ENCODE measurements around the gene TRIM33. TPM values are rescaled to one million over a fixed set of nuclear protein-coding genes. Genes with fewer than 3 reads are reported as not detected.

Gene TRIM33
- total RNA-seq, 1 experiment from 2014 or later: 44.5 TPM

DNA sequence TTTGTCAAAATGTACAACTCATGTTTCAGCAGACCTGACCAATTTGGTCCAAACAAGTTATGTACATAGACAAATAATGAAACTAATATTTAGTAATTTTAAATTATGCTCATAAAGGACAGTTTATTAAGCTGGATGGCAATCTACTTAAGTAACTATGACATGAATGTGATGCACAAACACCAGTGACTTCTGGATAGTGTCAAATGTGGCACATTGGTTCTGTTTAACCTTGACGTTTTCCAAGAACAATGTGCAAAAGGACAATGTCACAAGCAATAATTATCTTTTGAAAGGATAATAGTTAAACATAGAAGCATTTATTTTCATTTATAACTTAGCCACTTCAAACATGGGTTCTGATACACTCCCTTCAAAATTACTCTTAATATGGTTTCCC, 80.0 kb downstream of the TRIM33 start (continued):
- no peak for TF ChIP-seq ESRRA (CRISPR knock-in tag; IDR thresholded peaks at IDR 0.05; ENCODE audit: borderline replicate concordance)

DNA sequence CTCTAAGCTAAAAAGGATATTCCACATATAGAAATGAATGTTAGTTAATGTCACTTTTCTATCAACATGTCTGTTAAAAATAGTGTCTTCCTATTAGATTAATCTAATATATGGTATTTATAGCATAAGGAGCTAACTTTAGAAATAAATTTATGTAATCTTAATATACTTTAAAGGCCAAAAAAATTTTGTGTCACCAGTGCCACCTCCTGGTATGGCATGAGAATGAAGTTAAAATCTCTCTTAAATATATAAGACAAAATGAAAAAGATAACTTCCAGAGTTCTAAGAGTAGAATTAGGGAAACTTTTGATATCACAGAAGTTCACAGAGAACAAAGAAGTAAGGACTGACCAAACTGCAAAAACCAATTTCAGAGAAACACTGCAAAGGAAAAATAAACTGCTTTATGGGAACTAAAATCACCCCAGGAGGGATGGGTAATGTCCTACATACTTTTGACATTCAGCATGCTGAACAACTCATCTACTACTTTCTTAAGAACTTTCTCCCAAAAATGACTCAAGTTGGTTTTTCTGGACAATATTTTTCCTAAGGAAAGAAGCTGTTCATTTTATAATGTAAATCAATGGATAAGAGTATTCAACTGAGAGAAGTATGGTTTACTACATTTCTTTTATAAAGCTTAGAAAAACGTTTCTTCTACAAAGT, 82.8 kb downstream of the TRIM33 start:
- Mint-ChIP-seq H3K36me3 (peaks cover 40% of the 10 kb centered on the region), H3K4me1 (no peaks in the 10 kb centered on the region), H3K9me3 (no peaks in the 10 kb centered on the region), H3K4me3 (no peak overlapping the region), H3K27me3 (ENCODE audit: low read depth) (no peaks in the 10 kb centered on the region), H3K27ac (no peak overlapping the region)
- DNase-seq (ENCODE audit: low spot score): no peak
- POLR2A ChIA-PET: no interaction called here
- TF ChIP-seq JUN (CRISPR knock-in tag; IDR thresholded peaks at IDR 0.05) (no peak), TEAD4 (CRISPR knock-in tag; IDR thresholded peaks at IDR 0.05) (no peak), ZMAT4 (CRISPR knock-in tag; IDR thresholded peaks at IDR 0.05) (no peak), ZNF263 (CRISPR knock-in tag; IDR thresholded peaks at IDR 0.05; ENCODE audit: low read depth) (no peak), OVOL2 (CRISPR knock-in tag; IDR thresholded peaks at IDR 0.05; ENCODE audit: borderline replicate concordance) (no peak), ZNF121 (CRISPR knock-in tag; IDR thresholded peaks at IDR 0.05) (no peak), NR3C1 (CRISPR knock-in tag; conservative IDR thresholded peaks at IDR 0.05; ENCODE audit: low read depth) (no peak), SMAD4 (CRISPR knock-in tag; IDR thresholded peaks at IDR 0.05) (no peak), ELF4 (CRISPR knock-in tag; IDR thresholded peaks at IDR 0.05; ENCODE audit: low read depth) (no peak), FOXP4 (CRISPR knock-in tag; IDR thresholded peaks at IDR 0.05) (no peak), FOXP1 (CRISPR knock-in tag; IDR thresholded peaks at IDR 0.05; ENCODE audit: borderline replicate concordance) (no peak)
- ATAC-seq: no peak
- CTCF ChIA-PET: interaction anchor here (0.5 to 1.7 kb wide), 8 partner anchors 9 to 624 kb away, joined by 3 to 7 read pairs (median 4); partner anchors contain the start of gene OLFML3

DNA sequence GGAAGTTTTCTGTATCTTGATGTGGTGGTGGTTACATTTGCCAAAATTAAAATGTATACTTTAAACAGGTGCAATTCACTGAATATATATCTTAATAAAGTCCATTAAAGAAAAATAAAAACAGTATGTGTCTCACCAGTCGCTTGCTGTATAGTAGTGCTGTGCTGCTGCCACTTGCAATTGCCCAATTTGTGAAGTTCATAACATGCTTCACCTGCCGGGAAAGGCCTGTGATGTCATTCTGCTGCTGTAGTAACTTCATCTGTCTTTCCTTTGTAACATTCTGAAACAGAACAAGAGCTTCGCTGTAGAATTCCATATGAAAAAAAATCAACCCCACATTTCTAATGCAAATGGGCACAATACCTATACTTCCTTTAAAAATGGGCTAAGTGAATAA, 83.4 kb downstream of the TRIM33 start:
- no peak for TF ChIP-seq NR2C2 (CRISPR knock-in tag; IDR thresholded peaks at IDR 0.05)
- TF ChIP-seq, protein P1, sequence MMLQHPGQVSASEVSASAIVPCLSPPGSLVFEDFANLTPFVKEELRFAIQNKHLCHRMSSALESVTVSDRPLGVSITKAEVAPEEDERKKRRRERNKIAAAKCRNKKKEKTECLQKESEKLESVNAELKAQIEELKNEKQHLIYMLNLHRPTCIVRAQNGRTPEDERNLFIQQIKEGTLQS (CRISPR knock-in tag; conservative IDR thresholded peaks at IDR 0.05): no peak
- CTCF ChIA-PET: interaction anchor here (0.5 to 1.7 kb wide), 6 partner anchors 9 to 624 kb away, joined by 3 to 7 read pairs (median 5); partner anchors contain the start of gene OLFML3
- Mint-ChIP-seq H3K4me3 (no peak overlapping the region), H3K36me3 (peaks cover 40% of the 10 kb centered on the region), H3K4me1 (no peaks in the 10 kb centered on the region), H3K27ac (no peak overlapping the region), H3K27me3 (ENCODE audit: low read depth) (no peaks in the 10 kb centered on the region), H3K9me3 (no peaks in the 10 kb centered on the region)
- POLR2A ChIA-PET: no interaction called here
- no peak for ATAC-seq
- no peak for DNase-seq (ENCODE audit: low spot score)

- TF ChIP-seq ZNF396 (CRISPR knock-in tag; IDR thresholded peaks at IDR 0.05; ENCODE audit: borderline replicate concordance): no peak
- no peak for TF ChIP-seq FOXP4 (CRISPR knock-in tag; IDR thresholded peaks at IDR 0.05)
- no peak for TF ChIP-seq MYBL2 (CRISPR knock-in tag; IDR thresholded peaks at IDR 0.05)
- TF ChIP-seq ZNF416 (CRISPR knock-in tag; IDR thresholded peaks at IDR 0.05): no peak
- TF ChIP-seq PRDM15 (CRISPR knock-in tag; IDR thresholded peaks at IDR 0.05): no peak
- TF ChIP-seq ZNF121 (CRISPR knock-in tag; IDR thresholded peaks at IDR 0.05): peak; percentile 53; the same call in 1 of the 2 replicates
- no peak for TF ChIP-seq E2F4 (CRISPR knock-in tag; IDR thresholded peaks at IDR 0.05; ENCODE audit: borderline replicate concordance, low read depth)
- no peak for TF ChIP-seq TEAD4 (CRISPR knock-in tag; IDR thresholded peaks at IDR 0.05)
- DNase-seq (ENCODE audit: low spot score): no peak
- ATAC-seq: no peak
- Mint-ChIP-seq H3K9me3 (no peaks in the 10 kb centered on the region), H3K27me3 (ENCODE audit: low read depth) (no peaks in the 10 kb centered on the region), H3K36me3 (peaks cover 67% of the 10 kb centered on the region), H3K27ac (no peak overlapping the region), H3K4me1 (no peaks in the 10 kb centered on the region), H3K4me3 (no peak overlapping the region)
- POLR2A ChIA-PET: no interaction called here
- CTCF ChIA-PET: interaction anchor here (0.5 kb wide), 1 partner anchor 341 kb away, joined by 3 read pairs; no protein-coding TSS in a partner anchor
These were observed 87.5 kb downstream of the TRIM33 start for GRCh38 chr1:114423455-114423854.
